Liver (tissue), 3 donors: Measurements from ENCODE around the gene YKT6.

ENCODE experiments used
- GABPA ChIP-seq, 2 donors: IDR thresholded peaks in 1 of 2; conservative IDR thresholded peaks in 1 of 2; 2 replicates each; pipeline ENCODE4 v1.6.1; 2016; ENCODE audit warnings: antibody characterized with exemption in 2 of 2, mild to moderate bottlenecking in 1 of 2, moderate library complexity in 1 of 2
- TF ChIP-seq, protein P1 (sequence below): fragments of 150-350 bp; IDR thresholded peaks from 2 replicates; pipeline ENCODE4 v1.5.1; 2017; ENCODE audit warnings: improper control_type of control experiment, low read depth, low read length; ENCODE audit not compliant: missing input control
- donor health status: healthy.
- donor health status: healthy.

DNA sequence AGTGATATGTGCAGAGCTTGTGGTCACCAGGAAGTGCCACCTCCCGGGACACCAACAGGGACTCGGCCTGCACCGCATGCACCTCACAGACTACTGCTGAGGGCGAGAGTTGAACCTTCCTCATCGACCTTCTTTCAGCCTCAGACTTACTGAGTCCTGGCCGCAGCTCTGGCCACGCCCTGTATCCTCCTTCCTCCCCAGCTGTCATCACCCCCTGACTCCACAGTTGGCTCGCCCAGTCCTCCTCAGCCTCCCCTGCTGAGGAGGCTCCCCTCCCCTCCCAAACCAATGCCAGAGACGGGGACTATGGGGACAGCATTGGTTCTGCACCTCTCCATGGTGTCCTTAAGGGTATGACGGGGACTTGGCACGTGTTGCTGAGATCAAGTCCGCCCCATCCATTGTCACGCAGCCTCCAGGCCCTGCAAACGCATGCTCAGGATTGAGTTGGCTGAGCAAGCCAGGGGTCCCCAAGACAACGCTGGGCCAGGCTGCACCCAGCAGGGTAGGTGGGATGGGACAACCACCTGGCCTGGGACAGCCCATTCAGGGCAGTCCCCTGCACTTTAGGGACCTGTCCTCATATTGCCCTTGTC is 49.0 kb downstream of the YKT6 start:
- no peak for TF ChIP-seq GABPA (IDR thresholded peaks at IDR 0.05 in 1 of 2, conservative IDR thresholded peaks at IDR 0.05 in 1 of 2)
- TF ChIP-seq, protein P1, sequence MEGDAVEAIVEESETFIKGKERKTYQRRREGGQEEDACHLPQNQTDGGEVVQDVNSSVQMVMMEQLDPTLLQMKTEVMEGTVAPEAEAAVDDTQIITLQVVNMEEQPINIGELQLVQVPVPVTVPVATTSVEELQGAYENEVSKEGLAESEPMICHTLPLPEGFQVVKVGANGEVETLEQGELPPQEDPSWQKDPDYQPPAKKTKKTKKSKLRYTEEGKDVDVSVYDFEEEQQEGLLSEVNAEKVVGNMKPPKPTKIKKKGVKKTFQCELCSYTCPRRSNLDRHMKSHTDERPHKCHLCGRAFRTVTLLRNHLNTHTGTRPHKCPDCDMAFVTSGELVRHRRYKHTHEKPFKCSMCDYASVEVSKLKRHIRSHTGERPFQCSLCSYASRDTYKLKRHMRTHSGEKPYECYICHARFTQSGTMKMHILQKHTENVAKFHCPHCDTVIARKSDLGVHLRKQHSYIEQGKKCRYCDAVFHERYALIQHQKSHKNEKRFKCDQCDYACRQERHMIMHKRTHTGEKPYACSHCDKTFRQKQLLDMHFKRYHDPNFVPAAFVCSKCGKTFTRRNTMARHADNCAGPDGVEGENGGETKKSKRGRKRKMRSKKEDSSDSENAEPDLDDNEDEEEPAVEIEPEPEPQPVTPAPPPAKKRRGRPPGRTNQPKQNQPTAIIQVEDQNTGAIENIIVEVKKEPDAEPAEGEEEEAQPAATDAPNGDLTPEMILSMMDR: no peak
